Right lobe of liver (tissue), 4 donors: ENCODE data around the gene KRT39.

Experiments
- POLR2A ChIP-seq: fragments of 450-650 bp; IDR thresholded peaks from one replicate; pipeline ENCODE4 v1.6.1; 2017; ENCODE audit warnings: antibody characterized with exemption, mild to moderate bottlenecking
- TF ChIP-seq, protein P1 (sequence below), 4 donors: fragments of 200-600 bp in 3 of 4; fragments of 450-650 bp in 1 of 4; IDR thresholded peaks; one replicate each; pipeline versions ENCODE4 v1.5.1 to v1.8.0; 2016 to 2022; ENCODE audit warnings: antibody characterized with exemption in 4 of 4, mild to moderate bottlenecking in 2 of 4
- donor health status: DM: no; HTN: no; CAD: no.
- donor health status: DM: no; HTN: no; CAD: no.
- donor health status: DM: no; HTN: yes; CAD: no.

DNA sequence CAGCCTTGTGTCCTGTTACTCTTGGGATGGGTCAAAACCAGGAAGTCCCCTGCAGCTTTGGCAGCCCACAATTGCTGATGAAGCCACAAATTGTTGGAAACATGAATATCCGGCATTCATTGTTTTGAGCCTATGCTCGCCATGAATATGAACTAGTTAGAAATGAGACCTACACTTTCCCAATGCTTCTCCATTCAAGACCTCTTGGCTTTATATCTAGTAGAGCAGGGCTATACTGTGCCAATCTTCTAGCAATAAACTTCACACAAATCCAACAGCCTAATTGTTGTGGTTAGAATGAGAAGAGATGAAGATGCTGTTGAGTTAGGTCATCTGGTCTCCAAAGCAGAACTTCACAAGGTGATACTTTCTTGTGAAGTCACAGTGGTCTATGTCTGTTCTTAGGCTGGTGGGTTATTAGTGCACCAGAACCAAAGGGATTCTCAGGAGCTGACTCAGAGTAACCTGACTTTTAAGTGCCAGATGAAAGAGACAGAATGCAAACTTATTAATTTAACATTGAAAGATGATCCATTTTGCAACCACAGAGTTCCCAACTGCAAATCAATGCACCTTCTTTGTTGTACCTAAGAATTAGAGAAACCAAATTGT, 15.6 kb downstream of the KRT39 start:
- TF ChIP-seq, protein P1, sequence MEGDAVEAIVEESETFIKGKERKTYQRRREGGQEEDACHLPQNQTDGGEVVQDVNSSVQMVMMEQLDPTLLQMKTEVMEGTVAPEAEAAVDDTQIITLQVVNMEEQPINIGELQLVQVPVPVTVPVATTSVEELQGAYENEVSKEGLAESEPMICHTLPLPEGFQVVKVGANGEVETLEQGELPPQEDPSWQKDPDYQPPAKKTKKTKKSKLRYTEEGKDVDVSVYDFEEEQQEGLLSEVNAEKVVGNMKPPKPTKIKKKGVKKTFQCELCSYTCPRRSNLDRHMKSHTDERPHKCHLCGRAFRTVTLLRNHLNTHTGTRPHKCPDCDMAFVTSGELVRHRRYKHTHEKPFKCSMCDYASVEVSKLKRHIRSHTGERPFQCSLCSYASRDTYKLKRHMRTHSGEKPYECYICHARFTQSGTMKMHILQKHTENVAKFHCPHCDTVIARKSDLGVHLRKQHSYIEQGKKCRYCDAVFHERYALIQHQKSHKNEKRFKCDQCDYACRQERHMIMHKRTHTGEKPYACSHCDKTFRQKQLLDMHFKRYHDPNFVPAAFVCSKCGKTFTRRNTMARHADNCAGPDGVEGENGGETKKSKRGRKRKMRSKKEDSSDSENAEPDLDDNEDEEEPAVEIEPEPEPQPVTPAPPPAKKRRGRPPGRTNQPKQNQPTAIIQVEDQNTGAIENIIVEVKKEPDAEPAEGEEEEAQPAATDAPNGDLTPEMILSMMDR (IDR thresholded peaks at IDR 0.05): no peak
- TF ChIP-seq POLR2A: no peak
